Activated T-cell treated with anti-CD3 and anti-CD28 coated beads, Interleukin-2, amount 50 U/mL, for 24 hours (primary cell): Measurements from ENCODE around the gene CAMK4.

Experiments used
- DNase-seq: peaks from one replicate; pipeline ENCODE4 v3.0.0-alpha.2; 2020
- H3K27ac Mint-ChIP-seq: 2 replicates; pipeline ENCODE4 v1.8.0; 2020; ENCODE audit warnings: mild to moderate bottlenecking, mixed read lengths
- H3K27me3 Mint-ChIP-seq: 2 replicates; pipeline ENCODE4 v1.8.0; 2020; ENCODE audit warnings: mixed read lengths
- H3K36me3 Mint-ChIP-seq: 2 replicates; pipeline ENCODE4 v1.8.0; 2020; ENCODE audit warnings: low read depth, mixed read lengths
- H3K4me1 Mint-ChIP-seq: 2 replicates; pipeline ENCODE4 v1.8.0; 2020; ENCODE audit warnings: low read depth, mixed read lengths
- H3K4me3 Mint-ChIP-seq: 2 replicates; pipeline ENCODE4 v1.8.0; 2020; ENCODE audit warnings: mild to moderate bottlenecking, moderate library complexity, mixed read lengths
- H3K9me3 Mint-ChIP-seq: 2 replicates; pipeline ENCODE4 v1.8.0; 2020; ENCODE audit warnings: mixed read lengths

CAMK4 gene

GRCh38 chr5:111453295-111453694 lies 229.1 kb downstream of the CAMK4 start:
- Mint-ChIP-seq H3K9me3 (no peaks in the 10 kb centered on the region), H3K27me3 (no peaks in the 10 kb centered on the region), H3K36me3 (peaks cover 71% of the 10 kb centered on the region), H3K4me1 (peaks cover 9% of the 10 kb centered on the region), H3K4me3 (no peak overlapping the region), H3K27ac (peak overlapping the region; percentile 51)
- no peak for DNase-seq

GRCh38 chr5:111453747-111454146 lies 229.6 kb downstream of the CAMK4 start:
- Mint-ChIP-seq H3K4me3 (no peak overlapping the region), H3K27ac (peak overlapping the region; percentile 51), H3K4me1 (peaks cover 9% of the 10 kb centered on the region), H3K27me3 (no peaks in the 10 kb centered on the region), H3K9me3 (no peaks in the 10 kb centered on the region), H3K36me3 (peaks cover 70% of the 10 kb centered on the region)
- no peak for DNase-seq

- H3K27me3 Mint-ChIP-seq = no peaks in the 10 kb centered on the region
- peaks cover 10% of the 10 kb centered on the region for H3K4me1 Mint-ChIP-seq
- H3K9me3 Mint-ChIP-seq = no peaks in the 10 kb centered on the region
- peaks cover 70% of the 10 kb centered on the region for H3K36me3 Mint-ChIP-seq
- H3K27ac Mint-ChIP-seq = no peak overlapping the region
- no peak for DNase-seq
- H3K4me3 Mint-ChIP-seq = no peak overlapping the region
Observed at GRCh38 chr5:111454198-111454622, 230.0 kb downstream of the CAMK4 start.

- H3K27me3 Mint-ChIP-seq = no peaks in the 10 kb centered on the region
- no peaks in the 10 kb centered on the region for H3K9me3 Mint-ChIP-seq
- H3K27ac Mint-ChIP-seq = no peak overlapping the region
- H3K36me3 Mint-ChIP-seq = peaks cover 67% of the 10 kb centered on the region
- no peak for DNase-seq
- H3K4me1 Mint-ChIP-seq = peaks cover 12% of the 10 kb centered on the region
- no peak overlapping the region for H3K4me3 Mint-ChIP-seq
Observed at GRCh38 chr5:111454776-111455175, 230.6 kb downstream of the CAMK4 start.

- H3K36me3 Mint-ChIP-seq = peaks cover 58% of the 10 kb centered on the region
- no peak for DNase-seq
- H3K27ac Mint-ChIP-seq = peak overlapping the region; percentile 38
- H3K9me3 Mint-ChIP-seq = no peaks in the 10 kb centered on the region
- no peaks in the 10 kb centered on the region for H3K27me3 Mint-ChIP-seq
- peaks cover 15% of the 10 kb centered on the region for H3K4me1 Mint-ChIP-seq
- no peak overlapping the region for H3K4me3 Mint-ChIP-seq
Observed at GRCh38 chr5:111461255-111461671, 237.1 kb downstream of the CAMK4 start.

- DNase-seq = no peak
- Mint-ChIP-seq H3K4me3 (no peak overlapping the region), H3K27ac (peak overlapping the region; percentile 39), H3K36me3 (peaks cover 53% of the 10 kb centered on the region), H3K9me3 (no peaks in the 10 kb centered on the region), H3K4me1 (peaks cover 15% of the 10 kb centered on the region), H3K27me3 (no peaks in the 10 kb centered on the region)
Observed at GRCh38 chr5:111461934-111462333, 237.8 kb downstream of the CAMK4 start.

- Mint-ChIP-seq H3K4me1 (peaks cover 15% of the 10 kb centered on the region), H3K27me3 (no peaks in the 10 kb centered on the region), H3K36me3 (peaks cover 45% of the 10 kb centered on the region), H3K27ac (no peak overlapping the region), H3K4me3 (no peak overlapping the region), H3K9me3 (no peaks in the 10 kb centered on the region)
- DNase-seq = no peak
Observed at GRCh38 chr5:111463311-111463710, 239.1 kb downstream of the CAMK4 start.

GRCh38 chr5:111469293-111469896 lies 245.2 kb downstream of the CAMK4 start:
- Mint-ChIP-seq H3K9me3 (peaks cover 2% of the 10 kb centered on the region), H3K4me3 (no peak overlapping the region), H3K27ac (no peak overlapping the region), H3K27me3 (no peaks in the 10 kb centered on the region), H3K4me1 (peaks cover 6% of the 10 kb centered on the region), H3K36me3 (peaks cover 43% of the 10 kb centered on the region)
- DNase-seq = no peak

- peaks cover 44% of the 10 kb centered on the region for H3K36me3 Mint-ChIP-seq
- DNase-seq = no peak
- H3K4me1 Mint-ChIP-seq = peaks cover 6% of the 10 kb centered on the region
- H3K27ac Mint-ChIP-seq = no peak overlapping the region
- peaks cover 2% of the 10 kb centered on the region for H3K9me3 Mint-ChIP-seq
- no peaks in the 10 kb centered on the region for H3K27me3 Mint-ChIP-seq
- no peak overlapping the region for H3K4me3 Mint-ChIP-seq
Observed at GRCh38 chr5:111469903-111470302, 245.7 kb downstream of the CAMK4 start.

GRCh38 chr5:111472096-111472495 lies 247.9 kb downstream of the CAMK4 start:
- peaks cover 2% of the 10 kb centered on the region for H3K9me3 Mint-ChIP-seq
- no peaks in the 10 kb centered on the region for H3K27me3 Mint-ChIP-seq
- H3K36me3 Mint-ChIP-seq = peaks cover 54% of the 10 kb centered on the region
- peak overlapping the region; percentile 57 for H3K27ac Mint-ChIP-seq
- no peak overlapping the region for H3K4me3 Mint-ChIP-seq
- H3K4me1 Mint-ChIP-seq = peaks cover 6% of the 10 kb centered on the region
- no peak for DNase-seq

- peaks cover 2% of the 10 kb centered on the region for H3K9me3 Mint-ChIP-seq
- no peak overlapping the region for H3K4me3 Mint-ChIP-seq
- H3K36me3 Mint-ChIP-seq = peaks cover 58% of the 10 kb centered on the region
- H3K4me1 Mint-ChIP-seq = peaks cover 6% of the 10 kb centered on the region
- H3K27ac Mint-ChIP-seq = peak overlapping the region; percentile 71
- H3K27me3 Mint-ChIP-seq = no peaks in the 10 kb centered on the region
- no peak for DNase-seq
Observed at GRCh38 chr5:111472579-111472978, 248.4 kb downstream of the CAMK4 start.

- peaks cover 74% of the 10 kb centered on the region for H3K36me3 Mint-ChIP-seq
- DNase-seq = no peak
- H3K27ac Mint-ChIP-seq = no peak overlapping the region
- H3K4me1 Mint-ChIP-seq = no peaks in the 10 kb centered on the region
- H3K4me3 Mint-ChIP-seq = no peak overlapping the region
- no peaks in the 10 kb centered on the region for H3K9me3 Mint-ChIP-seq
- no peaks in the 10 kb centered on the region for H3K27me3 Mint-ChIP-seq
Observed at GRCh38 chr5:111478266-111478665, 254.1 kb downstream of the CAMK4 start.

- Mint-ChIP-seq H3K4me3 (no peak overlapping the region), H3K4me1 (no peaks in the 10 kb centered on the region), H3K27ac (peak overlapping the region; percentile 3), H3K36me3 (peaks cover 75% of the 10 kb centered on the region), H3K27me3 (no peaks in the 10 kb centered on the region), H3K9me3 (no peaks in the 10 kb centered on the region)
- no peak for DNase-seq
Observed at GRCh38 chr5:111478898-111479297, 254.7 kb downstream of the CAMK4 start.

GRCh38 chr5:111480346-111480745 lies 256.2 kb downstream of the CAMK4 start:
- Mint-ChIP-seq H3K4me3 (no peak overlapping the region), H3K4me1 (no peaks in the 10 kb centered on the region), H3K9me3 (no peaks in the 10 kb centered on the region), H3K27me3 (no peaks in the 10 kb centered on the region), H3K27ac (no peak overlapping the region), H3K36me3 (peaks cover 78% of the 10 kb centered on the region)
- no peak for DNase-seq

GRCh38 chr5:111486055-111486454 lies 261.9 kb downstream of the CAMK4 start:
- Mint-ChIP-seq H3K27me3 (no peaks in the 10 kb centered on the region), H3K4me3 (no peak overlapping the region), H3K36me3 (peaks cover 65% of the 10 kb centered on the region), H3K27ac (peak overlapping the region; percentile 85), H3K4me1 (peaks cover 11% of the 10 kb centered on the region), H3K9me3 (no peaks in the 10 kb centered on the region)
- DNase-seq = no peak

GRCh38 chr5:111486926-111487325 lies 262.7 kb downstream of the CAMK4 start:
- peaks cover 63% of the 10 kb centered on the region for H3K36me3 Mint-ChIP-seq
- no peaks in the 10 kb centered on the region for H3K27me3 Mint-ChIP-seq
- DNase-seq = no peak
- H3K27ac Mint-ChIP-seq = no peak overlapping the region
- no peaks in the 10 kb centered on the region for H3K9me3 Mint-ChIP-seq
- no peak overlapping the region for H3K4me3 Mint-ChIP-seq
- H3K4me1 Mint-ChIP-seq = peaks cover 11% of the 10 kb centered on the region
